ENCODE results near the gene FAM170B.

Gene FAM170B

DNA sequence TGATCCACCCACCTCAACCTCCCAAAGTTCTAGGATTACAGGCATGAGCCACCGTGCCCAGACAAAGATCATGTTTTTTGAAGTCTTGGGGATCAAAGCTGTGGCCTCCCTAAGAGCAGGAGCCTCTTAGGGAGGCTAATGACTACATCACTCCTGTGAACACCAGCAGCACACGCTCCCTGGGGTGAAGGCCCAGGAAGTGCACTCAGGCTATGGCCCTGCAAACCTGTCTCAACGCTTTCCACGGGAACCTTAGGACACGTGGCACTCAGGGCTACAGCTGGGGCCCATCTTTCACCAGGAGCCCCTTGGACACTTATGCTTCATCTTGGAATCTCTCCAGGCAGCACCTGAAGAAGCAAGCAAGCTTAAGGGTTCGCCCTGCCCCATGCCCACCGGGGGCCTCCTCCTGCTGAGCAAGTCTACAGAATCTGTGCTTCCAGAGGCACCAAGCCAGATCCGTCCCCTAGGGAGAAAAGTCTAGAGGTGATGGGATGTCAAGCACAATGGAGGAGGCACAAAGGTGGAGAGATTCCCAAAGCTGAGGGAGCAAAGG, 36.9 kb downstream of the FAM170B start:
- DNase-seq = no peak

DNA sequence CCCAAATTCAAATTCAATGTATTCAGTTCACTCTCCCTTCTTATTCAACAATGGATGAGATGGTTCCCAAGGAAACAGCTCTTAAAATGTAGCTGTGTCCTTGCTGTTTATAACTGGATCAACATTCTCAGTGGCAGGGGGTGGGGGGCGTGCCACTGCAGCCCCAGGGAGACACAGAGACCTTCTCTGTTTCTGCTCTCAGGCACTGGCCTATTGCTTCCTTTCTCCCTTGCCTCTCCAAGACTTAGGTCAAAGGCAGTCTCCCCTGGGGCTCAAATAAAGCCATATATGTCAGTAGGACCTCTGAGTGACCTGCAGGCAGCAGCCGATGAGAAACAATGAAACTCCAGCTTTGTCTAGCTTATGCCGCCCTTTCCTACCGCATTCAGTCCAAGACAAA, 39.2 kb downstream of the FAM170B start:
- no peak for DNase-seq

DNA sequence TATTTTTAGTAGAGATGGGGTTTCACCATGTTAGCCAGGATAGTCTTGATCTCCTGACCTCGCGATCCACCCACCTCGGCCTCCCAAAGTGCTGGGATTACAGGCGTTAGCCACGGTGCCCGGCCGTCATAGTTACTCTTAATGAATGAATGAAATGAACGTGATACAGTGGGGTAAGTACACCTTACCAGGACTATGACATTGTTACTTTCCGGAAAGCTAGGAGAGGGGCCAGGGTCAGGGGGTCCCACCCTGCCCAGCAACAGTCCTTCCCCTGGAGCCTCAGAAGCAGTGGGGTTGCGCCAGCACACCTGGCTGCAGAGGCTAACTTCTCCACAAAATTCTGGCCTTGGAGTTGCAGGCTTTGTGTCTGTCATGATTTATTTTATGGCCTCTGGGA, 39.9 kb downstream of the FAM170B start:
- no peak for DNase-seq

GRCh38 chr10:49092477-49092876, 41.3 kb downstream of the FAM170B start:
- no peak for DNase-seq

DNA sequence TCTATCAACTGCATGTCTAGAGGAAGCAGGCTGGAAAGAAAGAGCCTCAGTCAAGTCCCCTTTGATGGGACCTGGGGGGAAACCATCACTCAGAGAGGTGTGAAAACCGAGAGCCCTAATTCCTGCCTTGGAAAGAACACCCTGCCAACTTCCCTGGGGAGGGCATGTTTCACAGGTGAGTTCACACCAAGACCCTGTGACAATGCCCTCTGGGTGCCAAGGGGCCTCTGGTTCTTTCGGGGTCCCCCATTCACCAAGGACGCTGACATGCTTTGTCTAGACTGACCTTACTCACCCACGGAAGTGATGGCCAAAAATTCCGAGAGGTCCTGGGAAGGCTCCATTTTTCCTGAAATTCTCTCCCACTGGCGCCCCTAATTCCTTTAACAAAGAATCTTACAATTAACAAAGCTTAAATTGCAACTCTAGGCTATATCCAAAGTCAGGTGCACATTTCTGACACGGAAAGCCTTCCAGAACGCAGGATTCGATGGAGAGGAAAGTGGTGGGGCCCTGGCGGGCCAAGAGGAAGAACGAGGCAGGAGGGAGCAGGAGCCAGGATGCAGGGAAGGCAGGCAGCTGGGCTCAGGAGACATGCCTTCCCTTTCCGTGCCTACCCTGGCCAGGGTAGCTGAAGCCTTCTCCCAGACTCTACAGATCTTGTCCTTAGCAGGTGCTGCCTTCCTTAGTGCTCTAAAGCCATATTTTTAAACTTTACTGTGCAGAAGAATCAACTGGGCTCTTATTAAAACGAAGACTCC, 42.2 kb downstream of the FAM170B start:
- no peak for DNase-seq

GRCh38 chr10:49090696-49091380, 43.0 kb downstream of the FAM170B start:
- DNase-seq = no peak

DNA sequence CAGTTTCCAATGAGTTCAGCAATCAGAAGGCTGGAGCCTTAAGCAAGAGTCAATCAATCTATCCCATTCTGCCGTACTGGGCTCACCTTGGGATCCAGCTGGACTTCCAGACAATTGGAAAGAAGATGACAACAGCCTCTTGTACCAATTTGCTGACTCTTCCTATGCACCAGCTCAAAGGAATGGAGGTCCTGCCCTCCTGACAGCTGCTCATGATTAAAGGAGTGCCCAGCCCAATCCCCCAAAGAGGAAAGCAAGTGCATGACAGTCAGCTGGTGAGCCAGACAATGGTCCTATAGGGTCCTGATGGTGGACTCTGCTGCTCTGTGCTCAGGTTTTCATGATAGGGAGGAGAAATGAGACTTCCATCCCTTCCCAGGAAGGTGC, 43.6 kb downstream of the FAM170B start:
- no peak for DNase-seq

DNA sequence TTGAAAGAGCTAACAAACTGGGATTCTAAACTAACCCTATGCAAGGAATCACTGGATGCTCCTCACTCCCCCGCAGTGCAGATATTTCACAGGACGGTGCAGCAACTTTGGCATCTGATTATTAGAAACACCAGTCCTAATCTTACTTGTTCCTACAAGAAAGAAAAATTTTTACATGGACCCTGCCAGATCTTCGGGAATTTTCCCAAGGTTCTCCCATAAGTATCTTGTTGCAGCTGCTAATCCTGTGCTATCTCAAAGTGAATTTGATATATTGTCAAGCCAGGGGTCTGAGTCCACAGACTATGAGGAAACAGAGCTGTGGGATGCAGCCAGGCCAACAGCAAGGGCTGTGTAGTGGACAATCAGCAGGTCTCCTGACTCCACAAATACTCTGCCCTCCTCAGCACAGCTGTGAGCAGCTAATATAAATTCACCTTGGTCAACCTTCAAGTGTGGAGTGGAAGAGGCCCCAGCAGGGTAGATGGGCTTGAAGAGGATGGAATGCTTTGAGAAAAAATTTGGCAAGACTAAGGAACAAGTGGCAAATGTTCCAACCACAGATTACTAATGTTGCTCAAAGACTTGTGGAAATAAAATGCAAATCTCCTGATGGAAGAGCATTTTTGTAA, 44.1 kb downstream of the FAM170B start:
- no peak for DNase-seq

DNA sequence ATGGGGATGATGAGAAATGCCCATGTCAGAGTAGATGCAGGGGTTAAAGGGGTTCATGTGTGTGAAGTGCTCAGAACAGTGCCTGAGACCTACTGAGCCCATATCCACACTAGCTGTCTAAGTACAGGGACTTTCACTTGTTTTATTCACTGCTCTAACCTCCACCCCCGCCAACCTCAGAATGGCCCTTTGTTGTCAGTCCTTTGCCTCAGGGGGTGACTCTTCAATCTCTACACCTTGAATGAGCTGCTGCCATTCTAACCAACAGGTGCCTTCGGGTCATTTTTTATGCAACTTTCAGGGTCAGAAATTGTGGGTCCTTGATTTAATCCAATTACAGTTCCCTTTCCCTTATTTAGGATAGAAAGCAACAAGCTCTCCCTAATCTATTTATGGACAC, 44.7 kb downstream of the FAM170B start:
- DNase-seq = no peak

DNA sequence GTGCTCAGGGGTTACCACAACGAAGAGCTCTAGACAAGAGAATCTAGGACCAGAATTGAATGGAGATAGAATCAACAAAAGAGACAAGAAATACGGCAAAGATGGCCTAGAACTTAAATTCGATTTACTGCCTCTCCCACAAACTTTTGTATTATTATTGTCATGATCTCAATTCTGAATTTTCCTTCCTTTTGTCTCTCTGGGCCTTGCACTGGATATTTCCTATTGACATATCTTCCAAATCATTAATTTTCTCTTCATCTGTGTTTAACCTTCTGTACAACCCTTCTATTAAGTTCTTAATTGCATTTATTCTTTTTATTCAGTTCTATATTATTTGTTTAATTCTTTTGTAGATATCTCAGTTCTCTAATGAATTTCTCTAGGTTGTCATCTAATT, 46.9 kb downstream of the FAM170B start:
- no peak for DNase-seq

GRCh38 chr10:49083261-49083660, 50.6 kb downstream of the FAM170B start:
- DNase-seq = no peak

- DNase-seq = no peak
These were observed 51.1 kb downstream of the FAM170B start for GRCh38 chr10:49082766-49083165.

- no peak for DNase-seq
These were observed 52.1 kb downstream of the FAM170B start for GRCh38 chr10:49081547-49082275.
